ENCODE results near the gene CASS4. TPM values are rescaled to one million over a fixed set of nuclear protein-coding genes. Genes with fewer than 3 reads are reported as not detected.

Gene CASS4
- polyA plus RNA-seq, 1 donor from 2014 or later, result 0.56 TPM

DNA sequence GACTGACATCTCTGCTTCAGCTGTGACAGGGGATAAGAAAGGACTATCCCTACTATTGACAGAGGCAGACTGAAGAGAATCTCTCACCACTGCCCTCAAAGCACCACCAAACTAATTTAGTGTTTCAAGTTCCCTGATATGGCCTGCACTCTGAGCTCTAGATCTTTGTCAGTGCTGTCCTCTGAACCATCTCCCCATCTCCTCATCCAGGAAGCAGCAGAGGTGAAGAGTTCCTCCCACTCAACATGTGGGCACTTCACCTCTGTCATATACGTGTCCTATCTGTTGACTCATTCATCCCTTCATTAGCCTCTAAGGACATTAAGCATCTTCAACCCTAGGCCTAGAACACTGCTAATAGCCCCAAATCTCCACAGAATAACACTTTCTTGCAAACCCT, 39.2 kb upstream of the CASS4 start:
- Histone ChIP-seq H3K27ac (ENCODE audit: low read length) (no peak overlapping the region), H3K9me2 (ENCODE audit: insufficient read depth, low read length) (no peaks in the 10 kb centered on the region), H3K79me2 (replicated peaks; ENCODE audit: insufficient read depth, low read length) (peaks cover 6% of the 10 kb centered on the region), H3K27me3 (ENCODE audit: insufficient read depth, low read depth, low read length) (no peaks in the 10 kb centered on the region), H3K36me3 (ENCODE audit: insufficient read depth, low read length) (no peaks in the 10 kb centered on the region), H3K4me2 (ENCODE audit: low read length) (no peak overlapping the region), H3F3A (ENCODE audit: insufficient read depth, low read length, poor library complexity, severe bottlenecking) (no peaks in the 10 kb centered on the region), H3K9ac (ENCODE audit: low read length) (no peak overlapping the region), H3K4me3 (ENCODE audit: low read length) (no peak overlapping the region), H4K20me1 (ENCODE audit: insufficient read depth) (no peaks in the 10 kb centered on the region), H3K9me3 (ENCODE audit: low read length) (no peaks in the 10 kb centered on the region), H2AFZ (ENCODE audit: low read depth, low read length) (no peak overlapping the region)
- no peak for TF ChIP-seq RAD21 (conservative IDR thresholded peaks at IDR 0.05)
- TF ChIP-seq REST (IDR thresholded peaks at IDR 0.05; ENCODE audit: borderline replicate concordance), result no peak
- no peak for TF ChIP-seq MXI1 (conservative IDR thresholded peaks at IDR 0.05; ENCODE audit: poor library complexity, severe bottlenecking)
- no peak for TF ChIP-seq EP300 (conservative IDR thresholded peaks at IDR 0.05; ENCODE audit: poor library complexity, severe bottlenecking)
- TF ChIP-seq TAF1 (IDR thresholded peaks at IDR 0.05; ENCODE audit: low read depth), result no peak
- TF ChIP-seq EZH2 (IDR thresholded peaks at IDR 0.05; ENCODE audit: borderline replicate concordance, insufficient read depth, low read length, poor library complexity, severe bottlenecking), result no peak
- no peak for TF ChIP-seq SMC3 (conservative IDR thresholded peaks at IDR 0.05; ENCODE audit: poor library complexity)
- no peak for TF ChIP-seq CTCF (IDR thresholded peaks at IDR 0.05; ENCODE audit: poor library complexity, severe bottlenecking)
- TF ChIP-seq POLR2AphosphoS5 (IDR thresholded peaks at IDR 0.05), result no peak

- no peak overlapping the region for H3K4me2 ChIP-seq (ENCODE audit: low read length)
- H3K27me3 ChIP-seq (ENCODE audit: insufficient read depth, low read depth, low read length), result no peaks in the 10 kb centered on the region
- TF ChIP-seq SMC3 (conservative IDR thresholded peaks at IDR 0.05; ENCODE audit: poor library complexity) (no peak), CTCF (IDR thresholded peaks at IDR 0.05; ENCODE audit: poor library complexity, severe bottlenecking) (no peak), EP300 (conservative IDR thresholded peaks at IDR 0.05; ENCODE audit: poor library complexity, severe bottlenecking) (no peak), MXI1 (conservative IDR thresholded peaks at IDR 0.05; ENCODE audit: poor library complexity, severe bottlenecking) (no peak), REST (IDR thresholded peaks at IDR 0.05; ENCODE audit: borderline replicate concordance) (no peak), RAD21 (conservative IDR thresholded peaks at IDR 0.05) (no peak), EZH2 (IDR thresholded peaks at IDR 0.05; ENCODE audit: borderline replicate concordance, insufficient read depth, low read length, poor library complexity, severe bottlenecking) (no peak), TAF1 (IDR thresholded peaks at IDR 0.05; ENCODE audit: low read depth) (no peak), POLR2AphosphoS5 (IDR thresholded peaks at IDR 0.05) (no peak)
- no peak overlapping the region for H3K4me3 ChIP-seq (ENCODE audit: low read length)
- H3K79me2 ChIP-seq (replicated peaks; ENCODE audit: insufficient read depth, low read length), result peaks cover 6% of the 10 kb centered on the region
- H3K27ac ChIP-seq (ENCODE audit: low read length), result no peak overlapping the region
- H3F3A ChIP-seq (ENCODE audit: insufficient read depth, low read length, poor library complexity, severe bottlenecking), result no peaks in the 10 kb centered on the region
- H3K9me2 ChIP-seq (ENCODE audit: insufficient read depth, low read length), result no peaks in the 10 kb centered on the region
- no peaks in the 10 kb centered on the region for H3K36me3 ChIP-seq (ENCODE audit: insufficient read depth, low read length)
- H3K9ac ChIP-seq (ENCODE audit: low read length), result no peak overlapping the region
- no peak overlapping the region for H2AFZ ChIP-seq (ENCODE audit: low read depth, low read length)
- no peaks in the 10 kb centered on the region for H4K20me1 ChIP-seq (ENCODE audit: insufficient read depth)
- H3K9me3 ChIP-seq (ENCODE audit: low read length), result no peaks in the 10 kb centered on the region
Observed at GRCh38 chr20:56373942-56374341, 38.1 kb upstream of the CASS4 start.

All from neural cell (in vitro differentiated cells).